ENCODE results near the gene NACA. TPM values are rescaled to one million over a fixed set of nuclear protein-coding genes. Genes with fewer than 3 reads are reported as not detected.

The NACA gene
- total and polyA plus RNA-seq, 5 donors = 541 to 852 (median 590) TPM

DNA sequence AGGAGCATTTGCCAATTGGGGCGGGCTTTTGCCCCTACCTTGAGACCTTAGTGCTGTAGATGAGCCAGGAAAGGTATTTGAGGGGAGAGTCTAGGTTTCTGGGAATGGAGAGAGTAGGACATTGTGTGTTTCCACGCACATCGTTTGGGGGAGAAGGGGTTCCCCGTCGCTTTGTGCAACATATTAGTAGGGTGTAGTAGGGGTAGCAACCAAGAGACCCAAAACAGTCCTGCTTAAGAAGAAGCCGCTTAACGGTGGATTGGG lies 36.3 kb downstream of the NACA start:
- ATAC-seq (no peak), DNase-seq (no peak)
- Histone ChIP-seq H3K4me1 (ENCODE audit: control insufficient read depth, insufficient read depth, low read length) (no peaks in the 10 kb centered on the region), H3K27ac (ENCODE audit: low read length) (peak overlapping the region; percentile 97), H3K27me3 (ENCODE audit: control insufficient read depth, insufficient read depth) (no peaks in the 10 kb centered on the region), H3K9me3 (ENCODE audit: control insufficient read depth, low read length) (no peaks in the 10 kb centered on the region), H3K4me3 (ENCODE audit: low read length) (peak overlapping the region; percentile 59)
- intact Hi-C loops (cut with DNase I) = loop anchor here in 2 of 4 donors (2.0 to 5.0 kb wide), 2 partner anchors 34 to 36 kb away; partner anchors contain the start of gene NACA (in 1 of the 2)
- 2% methylated on average over 7 of the region's 7 CpGs for WGBS

DNA sequence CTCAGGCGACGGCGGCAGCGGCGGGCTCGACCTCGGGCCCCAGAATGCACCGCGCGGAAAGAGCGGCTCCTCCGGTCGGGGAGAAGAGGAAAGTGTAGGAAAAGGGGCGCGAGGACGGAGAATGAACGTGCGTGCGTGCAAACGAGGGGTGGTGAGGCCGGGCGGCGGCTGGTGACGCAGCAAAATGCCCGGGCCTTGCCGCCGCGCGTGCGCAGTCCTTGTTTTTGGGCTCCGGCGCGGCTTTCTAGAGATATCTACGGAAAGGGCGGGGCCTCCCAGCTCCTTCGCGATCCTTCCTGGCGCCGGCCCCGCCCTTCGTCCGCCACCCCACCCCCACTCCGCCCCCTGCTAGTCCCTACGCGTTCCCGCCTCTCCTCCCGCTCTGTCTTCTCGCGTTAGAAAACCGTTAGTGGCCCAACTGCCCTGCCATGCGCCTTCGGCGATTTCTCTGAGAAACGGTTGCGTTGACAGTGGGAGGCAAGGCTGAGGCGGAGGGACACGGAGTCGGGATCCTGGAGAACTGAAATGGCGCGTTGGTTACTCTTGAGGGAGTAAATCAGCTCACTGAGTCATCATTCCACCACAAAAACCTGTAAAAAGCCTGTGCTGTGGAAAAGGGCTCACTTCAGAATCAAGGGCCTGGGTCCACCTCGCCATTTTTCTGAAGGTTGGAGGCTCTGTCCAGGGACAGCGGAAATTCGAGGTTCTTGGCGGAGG lies 36.8 kb downstream of the NACA start, which contains the start of gene PTGES3:
Gene PTGES3 (minus strand): TSS at position 156 of the 717 bp plus-strand sequence. CDS start 285 bp downstream, outside the sequence.
- Histone ChIP-seq H3K27ac (ENCODE audit: low read length) (peak within 1 kb of the TSS; percentile 98), H3K27me3 (ENCODE audit: control insufficient read depth, insufficient read depth) (no peaks in the 10 kb centered on the region), H3K9me3 (ENCODE audit: control insufficient read depth, low read length) (no peaks in the 10 kb centered on the region), H3K4me3 (ENCODE audit: low read length) (peak within 1 kb of the TSS; percentile 59), H3K4me1 (ENCODE audit: control insufficient read depth, insufficient read depth, low read length) (no peaks in the 10 kb centered on the region)
- ATAC-seq (peak; percentile 95), DNase-seq (peak; percentile 98 to 99 (median 99))
- intact Hi-C loops (cut with DNase I) = loop anchor here in 2 of 4 donors (2.0 to 5.0 kb wide), 2 partner anchors 34 to 37 kb away; partner anchors contain the start of gene NACA (in 1 of the 2)
- under 1% methylated on average over 64 of the region's 64 CpGs for WGBS

DNA sequence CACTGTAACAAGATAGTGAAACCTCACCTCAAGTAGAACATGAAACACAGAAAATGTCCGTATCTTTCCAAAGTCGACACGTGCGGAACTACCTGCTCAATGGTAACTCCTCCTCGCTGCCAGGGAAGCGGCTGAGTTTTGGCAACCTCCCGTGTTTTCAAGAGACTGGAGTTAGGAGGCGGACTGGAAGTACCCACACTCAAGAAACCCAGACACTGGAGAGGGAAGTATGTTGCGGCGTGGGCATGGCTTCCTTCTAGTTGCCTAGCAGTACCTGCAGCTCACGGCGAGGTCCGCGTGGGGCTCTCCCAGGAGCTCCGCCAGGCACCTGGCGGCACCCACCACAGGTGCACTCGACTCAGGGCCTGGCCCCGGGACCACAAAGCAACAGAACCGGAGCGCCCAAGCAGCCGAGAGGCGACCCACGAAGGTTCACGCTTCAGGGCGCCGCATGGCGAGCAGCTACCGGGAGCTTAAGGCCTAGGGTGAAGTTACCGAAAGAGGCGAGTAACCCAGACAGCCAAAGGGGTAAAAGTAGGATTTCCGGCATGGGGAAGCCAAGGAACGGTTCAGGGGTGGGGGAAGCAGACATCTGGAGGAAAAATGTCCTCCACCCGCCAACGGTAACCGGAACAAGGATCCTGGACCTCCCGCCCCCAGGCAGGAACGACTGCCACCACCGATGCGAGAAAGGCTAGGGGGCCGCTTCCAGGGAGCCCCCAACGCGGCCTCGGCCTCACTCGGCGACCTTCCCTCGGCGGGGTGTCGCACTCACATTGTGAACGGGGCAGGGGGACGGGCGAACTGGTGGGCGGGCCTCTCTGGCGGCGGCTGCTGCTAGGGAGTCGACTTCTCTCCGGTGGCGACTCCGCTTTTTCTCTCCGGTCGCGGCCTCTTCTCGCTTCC lies 37.6 kb downstream of the NACA start:
- under 1% methylated on average over 62 of the region's 62 CpGs for WGBS
- Histone ChIP-seq H3K4me3 (ENCODE audit: low read length) (peak overlapping the region; percentile 59), H3K4me1 (ENCODE audit: control insufficient read depth, insufficient read depth, low read length) (no peaks in the 10 kb centered on the region), H3K9me3 (ENCODE audit: control insufficient read depth, low read length) (no peaks in the 10 kb centered on the region), H3K27ac (ENCODE audit: low read length) (peak overlapping the region; percentile 98), H3K27me3 (ENCODE audit: control insufficient read depth, insufficient read depth) (no peaks in the 10 kb centered on the region)
- intact Hi-C loops (cut with DNase I) = loop anchor here in 2 of 4 donors (2.0 to 5.0 kb wide), 2 partner anchors 35 to 37 kb away; partner anchors contain the start of gene NACA (in 1 of the 2)
- peak; percentile 55 to 82 (median 78) for DNase-seq
- peak; percentile 72 to 73 for ATAC-seq

DNA sequence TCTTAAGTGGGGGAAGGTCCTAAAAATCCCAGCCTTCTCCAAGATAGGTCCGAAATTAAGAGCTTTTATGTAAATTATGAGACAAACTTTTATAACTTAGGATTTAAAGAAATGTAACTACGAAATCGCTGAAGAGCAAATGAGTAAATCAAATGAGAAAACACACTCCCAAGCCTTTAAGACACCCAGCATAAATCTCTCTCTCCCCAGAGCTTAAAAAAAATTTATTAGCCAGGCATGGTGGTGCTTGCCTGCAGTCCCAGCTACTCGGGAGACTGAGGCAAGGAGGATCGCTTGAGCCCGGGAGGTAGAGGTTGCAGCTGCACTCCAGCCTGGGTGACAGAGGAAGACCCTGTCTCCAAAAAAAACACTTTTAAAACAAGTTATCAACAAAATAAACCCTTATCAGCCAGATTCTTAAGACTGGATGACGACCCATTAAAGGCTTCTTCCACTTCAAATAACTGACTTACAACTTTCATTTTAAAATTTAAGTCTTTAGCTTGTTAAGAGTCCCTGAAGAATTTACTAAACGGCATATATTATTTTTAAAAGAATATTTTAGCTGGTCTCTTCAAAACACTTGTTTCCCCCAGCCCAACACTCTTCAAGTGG lies 40.2 kb downstream of the NACA start:
- Histone ChIP-seq H3K4me3 (ENCODE audit: low read length) (peak overlapping the region; percentile 8), H3K27me3 (ENCODE audit: control insufficient read depth, insufficient read depth) (no peaks in the 10 kb centered on the region), H3K27ac (ENCODE audit: low read length) (no peak overlapping the region), H3K9me3 (ENCODE audit: control insufficient read depth, low read length) (no peaks in the 10 kb centered on the region), H3K4me1 (ENCODE audit: control insufficient read depth, insufficient read depth, low read length) (no peaks in the 10 kb centered on the region)
- DNase-seq (no peak), ATAC-seq (no peak)
- WGBS = 33% methylated on average over 8 of the region's 8 CpGs
- intact Hi-C loops (cut with DNase I) = loop anchor here in 1 of 4 donors (5.0 kb wide), 2 partner anchors 37 to 38 kb away; partner anchors contain the start of gene ATP5F1B

DNA sequence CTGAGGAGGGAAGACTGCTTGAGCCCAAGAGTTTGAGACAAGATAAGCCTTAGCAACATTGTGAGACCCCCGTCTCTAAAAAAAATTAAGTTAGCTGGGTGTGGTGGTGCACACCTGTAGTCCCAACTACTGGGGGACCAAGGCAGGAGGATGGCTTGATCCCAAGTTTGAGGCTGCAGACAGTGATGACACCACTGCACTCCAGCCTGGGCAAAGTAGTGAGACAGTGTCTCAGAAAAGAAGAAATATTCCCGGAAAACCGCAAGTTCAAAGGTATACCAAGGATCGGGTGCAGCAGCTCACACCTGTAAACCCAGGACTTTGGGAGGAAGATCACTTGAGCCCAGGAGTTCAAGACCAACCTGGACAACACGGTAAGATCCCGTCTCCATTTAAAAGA lies 42.8 kb downstream of the NACA start:
- ATAC-seq (no peak), DNase-seq (peak in 1 of 3 donors; percentile 14)
- intact Hi-C loops (cut with DNase I) = loop anchor here in 1 of 4 donors (5.0 kb wide), 1 partner anchor 35 kb away; the partner anchor contains the start of gene ATP5F1B
- no peaks in the 10 kb centered on the region for H3K4me1 ChIP-seq (ENCODE audit: control insufficient read depth, insufficient read depth, low read length)
- 92% methylated on average over 6 of the region's 6 CpGs for WGBS
- no peaks in the 10 kb centered on the region for H3K9me3 ChIP-seq (ENCODE audit: control insufficient read depth, low read length)
- H3K4me3 ChIP-seq (ENCODE audit: low read length) = no peak overlapping the region
- H3K27me3 ChIP-seq (ENCODE audit: control insufficient read depth, insufficient read depth) = no peaks in the 10 kb centered on the region
- H3K27ac ChIP-seq (ENCODE audit: low read length) = no peak overlapping the region

DNA sequence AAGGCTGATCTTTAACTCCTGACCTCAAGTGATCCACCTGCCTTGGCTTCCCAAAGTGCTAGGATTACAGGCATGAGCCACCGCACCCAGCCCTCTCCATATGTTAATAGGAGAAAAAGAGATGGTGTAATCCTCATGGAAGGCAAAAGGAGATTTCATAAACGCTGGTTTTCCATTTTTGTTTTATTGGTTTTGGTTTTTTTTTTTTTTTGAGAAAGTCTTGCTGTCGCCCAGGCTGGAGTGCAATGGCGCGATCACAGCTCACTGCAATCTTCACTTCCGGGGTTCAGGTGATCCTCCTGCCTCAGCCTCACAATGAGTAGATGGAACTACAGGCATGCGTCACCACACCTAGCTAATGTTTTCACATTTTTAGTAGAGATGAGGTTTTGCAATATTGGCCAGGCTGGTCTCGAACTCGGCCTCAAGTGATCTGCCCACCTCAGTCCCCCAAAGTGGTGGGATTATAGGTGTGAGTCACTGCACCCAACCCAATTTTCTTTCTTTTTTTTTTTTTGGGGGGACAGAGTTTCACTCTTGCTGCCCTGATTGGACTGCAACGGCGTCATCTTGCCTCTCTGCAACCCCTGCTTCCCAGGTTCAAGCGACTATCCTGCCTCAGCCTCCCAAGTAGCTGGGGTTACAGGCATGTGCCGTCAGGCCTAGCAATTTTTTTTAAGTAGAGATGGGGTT lies 45.1 kb downstream of the NACA start:
- Histone ChIP-seq H3K4me3 (ENCODE audit: low read length) (no peak overlapping the region), H3K9me3 (ENCODE audit: control insufficient read depth, low read length) (no peaks in the 10 kb centered on the region), H3K27me3 (ENCODE audit: control insufficient read depth, insufficient read depth) (no peaks in the 10 kb centered on the region), H3K4me1 (ENCODE audit: control insufficient read depth, insufficient read depth, low read length) (peaks cover 7% of the 10 kb centered on the region), H3K27ac (ENCODE audit: low read length) (no peak overlapping the region)
- ATAC-seq (no peak), DNase-seq (no peak)
- intact Hi-C loops (cut with DNase I) = loop anchor here in 1 of 4 donors (5.0 kb wide), 1 partner anchor 33 kb away; the partner anchor contains the start of gene ATP5F1B
- WGBS = 88% methylated on average over 13 of the region's 13 CpGs

DNA sequence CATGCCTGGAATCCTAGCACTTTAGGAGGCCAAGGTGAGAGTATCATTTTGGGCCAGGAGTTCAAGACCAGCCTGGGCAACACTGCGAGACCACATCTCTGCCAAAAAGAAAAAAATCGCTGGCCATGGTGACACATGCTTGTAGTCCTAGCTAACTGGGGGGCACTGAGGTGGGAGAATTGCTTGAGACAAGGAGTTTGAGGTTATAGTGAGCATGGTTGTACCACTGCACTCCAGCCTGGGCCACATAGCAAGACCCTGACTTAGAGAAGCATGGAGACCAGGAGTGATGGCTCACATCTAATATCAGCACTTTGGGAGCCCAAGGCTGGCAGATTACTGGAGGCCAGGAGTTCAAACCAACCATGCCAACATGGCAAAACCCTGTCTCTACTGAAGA lies 46.2 kb downstream of the NACA start:
- Histone ChIP-seq H3K4me3 (ENCODE audit: low read length) (no peak overlapping the region), H3K27ac (ENCODE audit: low read length) (no peak overlapping the region), H3K4me1 (ENCODE audit: control insufficient read depth, insufficient read depth, low read length) (peaks cover 7% of the 10 kb centered on the region), H3K9me3 (ENCODE audit: control insufficient read depth, low read length) (no peaks in the 10 kb centered on the region), H3K27me3 (ENCODE audit: control insufficient read depth, insufficient read depth) (no peaks in the 10 kb centered on the region)
- 87% methylated on average over 2 of the region's 2 CpGs for WGBS
- DNase-seq (no peak), ATAC-seq (no peak)
- intact Hi-C loops (cut with DNase I) = no loop called here

DNA sequence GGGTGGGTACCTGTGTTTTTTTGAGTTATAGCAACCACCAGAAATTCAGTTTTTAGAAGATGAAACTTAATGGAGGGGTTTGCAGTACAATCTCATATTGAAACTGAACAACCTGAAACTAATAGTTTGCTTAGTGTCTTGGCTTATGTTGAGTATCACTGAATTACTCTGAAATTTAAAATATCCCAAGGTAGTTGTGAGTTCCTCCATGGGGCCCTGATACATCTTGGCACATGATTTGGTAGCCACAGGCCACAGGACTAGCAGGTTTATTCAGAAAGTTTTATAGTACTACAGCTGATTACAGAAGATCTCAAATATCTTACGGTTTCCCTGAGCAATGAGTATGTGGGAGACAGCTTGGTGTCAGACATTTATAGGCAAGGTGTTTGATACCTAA lies 47.4 kb downstream of the NACA start:
- no peak overlapping the region for H3K4me3 ChIP-seq (ENCODE audit: low read length)
- H3K27ac ChIP-seq (ENCODE audit: low read length) = no peak overlapping the region
- no peaks in the 10 kb centered on the region for H3K27me3 ChIP-seq (ENCODE audit: control insufficient read depth, insufficient read depth)
- H3K9me3 ChIP-seq (ENCODE audit: control insufficient read depth, low read length) = no peaks in the 10 kb centered on the region
- intact Hi-C loops (cut with DNase I) = no loop called here
- WGBS = 68% methylated on average over 1 of the region's 1 CpG
- ATAC-seq = no peak
- H3K4me1 ChIP-seq (ENCODE audit: control insufficient read depth, insufficient read depth, low read length) = peaks cover 7% of the 10 kb centered on the region
- no peak for DNase-seq

DNA sequence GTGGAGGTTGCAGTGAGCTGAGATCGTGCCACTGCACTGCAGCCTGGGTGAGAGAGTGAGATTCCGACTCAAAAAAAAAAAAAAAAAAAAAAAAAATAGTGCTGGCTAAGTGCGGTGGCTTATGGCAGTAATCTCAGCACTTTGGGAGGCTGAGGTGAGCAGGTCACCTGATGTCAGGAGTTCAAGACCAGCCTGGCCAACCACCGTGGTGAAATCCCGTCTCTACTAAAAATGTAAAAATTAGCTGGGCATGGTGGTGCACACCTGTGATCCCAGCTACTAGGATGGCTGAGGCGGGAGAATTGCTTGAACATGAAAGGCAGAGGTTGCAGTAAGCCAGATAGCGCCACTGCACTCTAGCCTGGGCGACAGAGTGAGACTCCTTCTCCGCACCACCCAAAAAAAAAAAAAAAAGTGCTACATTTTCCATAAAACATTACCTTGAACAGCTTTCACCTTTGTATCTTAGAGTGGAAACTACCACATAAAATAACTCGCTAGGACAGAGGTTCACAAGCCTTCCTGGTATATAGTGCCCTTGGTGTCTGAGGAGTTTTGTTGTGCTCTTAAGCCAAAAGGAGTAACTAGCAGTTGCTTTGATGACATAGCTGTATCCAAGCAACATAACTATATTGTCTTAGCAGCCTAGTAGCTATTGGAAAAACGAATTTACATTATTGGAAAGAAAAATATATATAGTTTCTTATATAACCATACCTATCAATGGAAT lies 48.1 kb downstream of the NACA start:
- Histone ChIP-seq H3K9me3 (ENCODE audit: control insufficient read depth, low read length) (no peaks in the 10 kb centered on the region), H3K27me3 (ENCODE audit: control insufficient read depth, insufficient read depth) (no peaks in the 10 kb centered on the region), H3K4me3 (ENCODE audit: low read length) (no peak overlapping the region), H3K27ac (ENCODE audit: low read length) (no peak overlapping the region), H3K4me1 (ENCODE audit: control insufficient read depth, insufficient read depth, low read length) (peaks cover 7% of the 10 kb centered on the region)
- ATAC-seq = peak in 1 of 2 donors; percentile 38
- intact Hi-C loops (cut with DNase I) = no loop called here
- WGBS = 83% methylated on average over 11 of the region's 11 CpGs
- DNase-seq = no peak

DNA sequence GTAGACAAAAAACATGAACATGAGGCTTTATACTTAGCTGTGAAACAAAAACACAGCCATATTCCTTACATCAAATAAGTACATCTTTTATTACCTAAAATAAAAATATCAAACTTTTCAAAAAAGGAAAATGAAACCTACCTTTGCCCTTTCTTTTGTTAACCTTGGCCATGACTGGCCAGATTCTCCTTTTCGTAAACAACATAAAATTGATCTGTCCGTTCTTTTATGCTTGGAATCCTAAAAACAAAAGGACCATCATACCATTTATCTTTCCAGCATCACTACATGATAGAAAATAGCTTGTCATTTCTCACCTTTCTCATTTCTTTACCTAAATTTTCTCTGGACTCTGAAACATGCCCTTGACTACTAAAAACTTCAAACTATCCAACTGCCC lies 53.5 kb downstream of the NACA start:
- ATAC-seq (no peak), DNase-seq (no peak)
- intact Hi-C loops (cut with DNase I) = no loop called here
- Histone ChIP-seq H3K27ac (ENCODE audit: low read length) (no peak overlapping the region), H3K4me3 (ENCODE audit: low read length) (no peak overlapping the region), H3K9me3 (ENCODE audit: control insufficient read depth, low read length) (no peaks in the 10 kb centered on the region), H3K4me1 (ENCODE audit: control insufficient read depth, insufficient read depth, low read length) (peaks cover 4% of the 10 kb centered on the region), H3K27me3 (ENCODE audit: control insufficient read depth, insufficient read depth) (no peaks in the 10 kb centered on the region)
- 91% methylated on average over 2 of the region's 2 CpGs for WGBS
